Measurements from ENCODE around the gene BMP6. TPM values are rescaled to one million over a fixed set of nuclear protein-coding genes. Genes with fewer than 3 reads are reported as not detected.

Gene BMP6
- total RNA-seq, 2 experiments from 2014 or later, result 0.38 to 1.1 TPM

- H2AFZ ChIP-seq (ENCODE audit: low read length), result no peak overlapping the region
- no peak overlapping the region for H3K27ac ChIP-seq (ENCODE audit: low read depth, low read length, poor library complexity, severe bottlenecking)
- no peak overlapping the region for H3K4me3 ChIP-seq (ENCODE audit: low read depth, low read length, poor library complexity, severe bottlenecking)
- peaks cover 18% of the 10 kb centered on the region for H3K79me2 ChIP-seq (ENCODE audit: insufficient read depth, low read depth, low read length)
- H3K4me1 ChIP-seq (ENCODE audit: insufficient read depth, low read length, poor library complexity, severe bottlenecking), result peaks cover 15% of the 10 kb centered on the region
- no peak for TF ChIP-seq EZH2phosphoT487 (IDR thresholded peaks at IDR 0.05; ENCODE audit: borderline replicate concordance, low read depth, low read length)
- TF ChIP-seq CTCF (conservative IDR thresholded peaks at IDR 0.05; ENCODE audit: low read length), result no peak
- DNase-seq (ENCODE audit: low spot score), result no peak
- peaks cover 100% of the 10 kb centered on the region for H3K36me3 ChIP-seq (ENCODE audit: insufficient read depth, low read length)
- ChIA-PET POLR2A (interaction anchor here (0.7 kb wide), 1 partner anchor 165 kb away, joined by 3 read pairs; no protein-coding TSS in a partner anchor), CTCF (ENCODE audit: unreplicated experiment) (no interaction called here)
- intact Hi-C loops (cut with micrococcal nuclease; ENCODE audit: unreplicated experiment), result no loop called here
- H3K9me3 ChIP-seq (ENCODE audit: low read length), result no peaks in the 10 kb centered on the region
- H4K20me1 ChIP-seq (ENCODE audit: insufficient read depth, low read length), result peaks cover 6% of the 10 kb centered on the region; the same call in 1 of the 2 replicates
- BruUV-seq (replicated peaks), result no TSS peak
- no peaks in the 10 kb centered on the region for H3K9me2 ChIP-seq (ENCODE audit: insufficient read depth, low read length)
- H3K4me2 ChIP-seq (ENCODE audit: low read length), result no peak overlapping the region
Observed at GRCh38 chr6:7893342-7893741, 167.4 kb downstream of the BMP6 start.

DNA sequence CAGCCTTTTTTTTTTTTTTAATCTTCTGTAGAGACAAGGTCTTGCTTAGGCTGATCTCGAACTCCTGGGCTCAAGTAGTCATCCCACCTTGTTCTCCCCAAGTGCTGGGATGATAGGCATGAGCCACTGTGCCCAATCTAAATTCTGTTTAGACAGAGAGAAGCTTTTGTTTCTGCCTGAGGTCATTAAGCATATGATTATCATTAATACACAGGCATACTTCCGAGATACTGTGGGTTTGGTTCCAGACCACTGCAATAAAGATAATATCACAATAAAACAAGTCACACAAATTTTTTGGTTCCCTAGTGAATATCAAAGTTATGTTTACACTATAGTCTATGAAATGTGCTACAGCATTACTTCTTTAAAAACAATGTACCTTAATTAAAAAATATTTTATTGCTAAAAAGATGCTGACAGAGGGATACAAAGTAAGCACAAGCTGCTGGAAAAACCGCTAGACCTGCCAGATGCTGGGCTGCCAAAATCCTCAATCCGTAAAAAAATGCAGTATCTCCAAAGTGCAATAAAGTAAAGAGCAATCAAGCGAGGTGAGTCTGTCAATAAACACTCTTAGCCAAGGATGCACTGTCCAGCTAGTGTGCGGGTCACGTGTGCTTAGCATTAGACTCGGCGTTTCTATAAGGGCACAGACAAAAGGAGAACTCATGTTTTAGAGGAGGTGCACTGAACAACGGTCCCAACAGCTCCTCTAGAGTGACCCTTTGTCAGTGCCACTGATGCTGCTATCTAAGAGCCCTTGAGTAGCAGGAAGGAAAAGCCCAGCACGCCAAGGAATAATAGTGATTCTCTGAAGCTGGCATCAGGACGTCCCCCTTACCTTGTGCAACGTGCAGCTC lies 168.6 kb downstream of the BMP6 start:
- H3K9me2 ChIP-seq (ENCODE audit: insufficient read depth, low read length), result no peaks in the 10 kb centered on the region
- intact Hi-C loops (cut with micrococcal nuclease; ENCODE audit: unreplicated experiment), result loop anchor here (5.0 kb wide), 1 partner anchor 168 kb away; the partner anchor contains the start of gene BLOC1S5
- ChIA-PET CTCF (ENCODE audit: unreplicated experiment) (no interaction called here), POLR2A (interaction anchor here (2.6 kb wide), 1 partner anchor 23 kb away, joined by 11 read pairs; no protein-coding TSS in a partner anchor)
- H3K4me3 ChIP-seq (ENCODE audit: low read depth, low read length, poor library complexity, severe bottlenecking), result no peak overlapping the region
- H3K79me2 ChIP-seq (ENCODE audit: insufficient read depth, low read depth, low read length), result peaks cover 27% of the 10 kb centered on the region
- no peaks in the 10 kb centered on the region for H3K9me3 ChIP-seq (ENCODE audit: low read length)
- DNase-seq (ENCODE audit: low spot score), result no peak
- no peak overlapping the region for H2AFZ ChIP-seq (ENCODE audit: low read length)
- BruUV-seq (replicated peaks), result no TSS peak
- peaks cover 10% of the 10 kb centered on the region; the same call in 1 of the 2 replicates for H4K20me1 ChIP-seq (ENCODE audit: insufficient read depth, low read length)
- no peak overlapping the region for H3K4me2 ChIP-seq (ENCODE audit: low read length)
- TF ChIP-seq EZH2phosphoT487 (IDR thresholded peaks at IDR 0.05; ENCODE audit: borderline replicate concordance, low read depth, low read length) (no peak), CTCF (conservative IDR thresholded peaks at IDR 0.05; ENCODE audit: low read length) (no peak)
- peaks cover 27% of the 10 kb centered on the region for H3K4me1 ChIP-seq (ENCODE audit: insufficient read depth, low read length, poor library complexity, severe bottlenecking)
- no peak overlapping the region for H3K27ac ChIP-seq (ENCODE audit: low read depth, low read length, poor library complexity, severe bottlenecking)
- peaks cover 100% of the 10 kb centered on the region for H3K36me3 ChIP-seq (ENCODE audit: insufficient read depth, low read length)

DNA sequence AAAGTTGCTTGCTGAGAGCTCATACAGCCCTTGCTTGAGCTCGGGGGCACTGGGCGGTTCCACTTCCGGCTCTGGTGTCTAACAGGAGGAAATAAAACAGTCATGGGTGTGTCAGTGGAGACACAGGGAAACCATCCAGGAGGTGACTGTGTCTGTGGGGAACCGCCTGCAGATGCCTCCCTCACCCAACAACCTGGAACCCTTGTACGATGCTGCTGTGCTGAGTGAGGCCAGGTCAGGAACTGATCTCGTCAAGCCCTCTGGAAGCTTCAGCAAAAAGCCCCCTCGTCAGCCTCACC lies 169.2 kb downstream of the BMP6 start:
- no TSS peak for BruUV-seq (replicated peaks)
- peaks cover 100% of the 10 kb centered on the region for H3K36me3 ChIP-seq (ENCODE audit: insufficient read depth, low read length)
- no peaks in the 10 kb centered on the region for H3K9me3 ChIP-seq (ENCODE audit: low read length)
- TF ChIP-seq EZH2phosphoT487 (IDR thresholded peaks at IDR 0.05; ENCODE audit: borderline replicate concordance, low read depth, low read length) (no peak), CTCF (conservative IDR thresholded peaks at IDR 0.05; ENCODE audit: low read length) (no peak)
- ChIA-PET POLR2A (interaction anchor here (2.6 kb wide), 1 partner anchor 22 kb away, joined by 11 read pairs; no protein-coding TSS in a partner anchor), CTCF (ENCODE audit: unreplicated experiment) (no interaction called here)
- no peaks in the 10 kb centered on the region for H3K9me2 ChIP-seq (ENCODE audit: insufficient read depth, low read length)
- no peak overlapping the region for H3K27ac ChIP-seq (ENCODE audit: low read depth, low read length, poor library complexity, severe bottlenecking)
- peaks cover 32% of the 10 kb centered on the region for H3K4me1 ChIP-seq (ENCODE audit: insufficient read depth, low read length, poor library complexity, severe bottlenecking)
- intact Hi-C loops (cut with micrococcal nuclease; ENCODE audit: unreplicated experiment), result loop anchor here (5.0 kb wide), 1 partner anchor 167 kb away; the partner anchor contains the start of gene BLOC1S5
- H3K4me3 ChIP-seq (ENCODE audit: low read depth, low read length, poor library complexity, severe bottlenecking), result no peak overlapping the region
- no peak overlapping the region for H3K4me2 ChIP-seq (ENCODE audit: low read length)
- H2AFZ ChIP-seq (ENCODE audit: low read length), result no peak overlapping the region
- H3K79me2 ChIP-seq (ENCODE audit: insufficient read depth, low read depth, low read length), result peaks cover 33% of the 10 kb centered on the region
- peaks cover 15% of the 10 kb centered on the region; the same call in 1 of the 2 replicates for H4K20me1 ChIP-seq (ENCODE audit: insufficient read depth, low read length)
- DNase-seq (ENCODE audit: low spot score), result no peak

Data from OCI-LY7 (cell line).